ENCODE measurements around the gene PTPRCAP. TPM values are rescaled to one million over a fixed set of nuclear protein-coding genes. Genes with fewer than 3 reads are reported as not detected.

Gene PTPRCAP
- polyA plus RNA-seq, 1 of the 3 experiments (the other 2 are of a cell fraction), result 1.4 TPM

GRCh38 chr11:67418476-67419281, 18.8 kb downstream of the PTPRCAP start (continued):
- TF ChIP-seq ZBTB33 (IDR thresholded peaks at IDR 0.05; ENCODE audit: borderline replicate concordance, low read depth) (no peak), CHD2 (IDR thresholded peaks at IDR 0.05; ENCODE audit: low read length, partially characterized antibody) (no peak)

- no peaks in the 10 kb centered on the region for H3K9me2 ChIP-seq
- no peaks in the 10 kb centered on the region for H3K79me2 ChIP-seq (ENCODE audit: insufficient read depth)
- H2AFZ ChIP-seq (ENCODE audit: low read depth), result no peak overlapping the region
- no peak for DNase-seq
- no peak overlapping the region for H3K4me3 ChIP-seq (ENCODE audit: low read depth in 2 of 2, low read length in 1 of 2)
- H3K27ac ChIP-seq (ENCODE audit: low read depth in 2 of 2, low read length in 1 of 2), result no peak overlapping the region
- H3K4me2 ChIP-seq, result no peak overlapping the region
- no peak overlapping the region for H3K9ac ChIP-seq
- TF ChIP-seq IRF3 (IDR thresholded peaks at IDR 0.05; ENCODE audit: low read depth, low read length) (no peak), POLR2AphosphoS5 (IDR thresholded peaks at IDR 0.05; ENCODE audit: low read depth, low read length) (no peak), YY1 (IDR thresholded peaks at IDR 0.05; ENCODE audit: low read depth) (no peak), USF1 (IDR thresholded peaks at IDR 0.05; ENCODE audit: borderline replicate concordance, low read depth) (no peak), SIN3A (IDR thresholded peaks at IDR 0.05; ENCODE audit: borderline replicate concordance, low read depth, low read length) (no peak), FOXM1 (IDR thresholded peaks at IDR 0.05; ENCODE audit: low read depth) (no peak), MXI1 (IDR thresholded peaks at IDR 0.05; ENCODE audit: low read depth, low read length) (no peak), TCF12 (IDR thresholded peaks at IDR 0.05) (no peak), ELF1 (IDR thresholded peaks at IDR 0.05) (no peak), NFIC (IDR thresholded peaks at IDR 0.05; ENCODE audit: borderline replicate concordance) (no peak)
- H4K20me1 ChIP-seq (ENCODE audit: insufficient read depth), result no peaks in the 10 kb centered on the region
- H3K4me1 ChIP-seq (ENCODE audit: control insufficient read depth in 1 of 2, insufficient read depth in 2 of 2, low read depth in 1 of 2, low read length in 1 of 2), result peaks cover 8 to 9% of the 10 kb centered on the region in 2 experiments; a peak in 2 of 4 replicates
- H3K9me3 ChIP-seq, result no peaks in the 10 kb centered on the region
- H3K27me3 ChIP-seq (ENCODE audit: insufficient read depth), result no peaks in the 10 kb centered on the region
- no peaks in the 10 kb centered on the region for H3F3A ChIP-seq (replicated peaks; ENCODE audit: insufficient read depth)
- CTCF ChIA-PET, result interaction anchor here (1.7 kb wide), 1 partner anchor 16 kb away, joined by 4 read pairs; the partner anchor contains the start of gene PPP1CA
- 90% methylated on average over 2 of the region's 12 CpGs for WGBS (ENCODE audit: low lambda C conversion rate)
- POLR2A ChIA-PET, result no interaction called here
- H3K36me3 ChIP-seq (replicated peaks in 1 of 2; ENCODE audit: control insufficient read depth in 1 of 2, insufficient read depth in 2 of 2, low read length in 1 of 2), result no peaks in the 10 kb centered on the region
Observed at GRCh38 chr11:67417425-67417824, 20.1 kb downstream of the PTPRCAP start.
